GM10248 (cell line): ENCODE measurements around the gene DYNC1H1.
A peak's percentile ranks its signal among the peaks of the same experiment; 100 is the strongest.

Experiments used
- CTCF ChIA-PET: fragments of 300-600 bp; sonication (Branson Sonifier 250); formaldehyde crosslinking; extraction: SDS; loops from one replicate; lab custom pipeline; 2021; ENCODE audit warnings: antibody characterized with exemption; lab: Yijun Ruan, JAX
- POLR2A ChIA-PET: fragments of 350-650 bp; sonication (Branson Sonifier 250); formaldehyde crosslinking; extraction: SDS; loops from one replicate; lab custom pipeline; 2020; ENCODE audit warnings: antibody characterized with exemption; lab: Yijun Ruan, JAX
- DNase-seq: peaks from one replicate; pipeline ENCODE4 v3.0.0; 2012; ENCODE audit errors: extremely low spot score
- CTCF ChIP-seq: IDR thresholded peaks from 2 replicates; pipeline ENCODE4 v1.5.1; 2012; ENCODE audit warnings: mild to moderate bottlenecking, low read depth; ENCODE audit errors: extremely low read depth, missing control alignments, control extremely low read depth

Gene DYNC1H1

GRCh38 chr14:102088012-102088792 lies 123.8 kb downstream of the DYNC1H1 start:
- POLR2A ChIA-PET: interaction anchor here (0.7 to 1.8 kb wide), 4 partner anchors 9 to 227 kb away, joined by 3 to 5 read pairs (median 4); no protein-coding TSS in a partner anchor
- CTCF ChIA-PET: interaction anchor here (0.8 to 2.7 kb wide), 7 partner anchors 9 to 226 kb away, joined by 3 to 16 read pairs (median 3); no protein-coding TSS in a partner anchor
- DNase-seq: peak; percentile 56
- TF ChIP-seq CTCF: no peak

GRCh38 chr14:102089621-102090343 lies 125.4 kb downstream of the DYNC1H1 start:
- POLR2A ChIA-PET: no interaction called here
- no peak for DNase-seq
- TF ChIP-seq CTCF: no peak
- CTCF ChIA-PET: interaction anchor here (1.4 to 2.7 kb wide), 7 partner anchors 7 to 224 kb away, joined by 3 to 16 read pairs (median 5); no protein-coding TSS in a partner anchor

GRCh38 chr14:102090713-102091112 lies 126.3 kb downstream of the DYNC1H1 start:
- no peak for TF ChIP-seq CTCF
- ChIA-PET CTCF (interaction anchor here (1.0 to 2.3 kb wide), 8 partner anchors 8 to 223 kb away, joined by 3 to 10 read pairs (median 3); no protein-coding TSS in a partner anchor), POLR2A (no interaction called here)
- no peak for DNase-seq

GRCh38 chr14:102092806-102093205 lies 128.4 kb downstream of the DYNC1H1 start:
- DNase-seq: no peak
- CTCF ChIA-PET: interaction anchor here (1.2 kb wide), 1 partner anchor 10 kb away, joined by 4 read pairs; no protein-coding TSS in a partner anchor
- POLR2A ChIA-PET: no interaction called here
- no peak for TF ChIP-seq CTCF

GRCh38 chr14:102094101-102094500 lies 129.7 kb downstream of the DYNC1H1 start:
- no peak for DNase-seq
- POLR2A ChIA-PET: no interaction called here
- CTCF ChIA-PET: interaction anchor here (3.3 kb wide), 1 partner anchor 11 kb away, joined by 16 read pairs; no protein-coding TSS in a partner anchor
- no peak for TF ChIP-seq CTCF

- no peak for TF ChIP-seq CTCF
- POLR2A ChIA-PET: interaction anchor here (0.6 kb wide), 1 partner anchor 49 kb away, joined by 3 read pairs; no protein-coding TSS in a partner anchor
- DNase-seq: no peak
- CTCF ChIA-PET: interaction anchor here (0.9 to 3.3 kb wide), 20 partner anchors 10 to 388 kb away, joined by 3 to 16 read pairs (median 4); partner anchors contain the start of gene DYNC1H1
These were observed 131.0 kb downstream of the DYNC1H1 start for GRCh38 chr14:102095231-102095870.
